HepG2 (cell line): ENCODE data around the gene COMMD2. TPM values are rescaled to one million over a fixed set of nuclear protein-coding genes. Genes with fewer than 3 reads are reported as not detected.

Source experiments
- ATAC-seq: fragments of 200-7000 bp; cut with Tn5 transposase; 3 replicates; pipeline ENCODE4 v1.9.1; 2020; ENCODE audit warnings: mild to moderate bottlenecking, moderate library complexity
- BruUV-seq: library from RNA; stranded (reverse); fragments of 400-500 nt; replicated peaks from 2 replicates; lab custom pipeline; 2021; lab: Mats Ljungman, UMichigan
- CTCF ChIA-PET: fragments of 300-600 bp; formaldehyde crosslinking; extraction: SDS; loops from one replicate; lab custom pipeline; 2021; ENCODE audit warnings: low total read pairs, inconsistent platforms, low intra/inter-chr PET ratio; lab: Yijun Ruan, JAX
- POLR2A ChIA-PET: fragments of 350-600 bp; sonication (Branson Sonifier 250); formaldehyde crosslinking; loops from one replicate; lab custom pipeline; 2020; ENCODE audit warnings: antibody characterized with exemption, inconsistent platforms; lab: Yijun Ruan, JAX
- DNase-seq: peaks from one replicate; pipeline ENCODE4 v3.0.0-alpha.2; 2015; ENCODE audit warnings: low spot score
- FAIRE-seq: peaks from 3 replicates; lab custom pipeline; 2011; peaks lifted over from hg19 to GRCh38; lab: Jason Lieb, UNC
- H2AFZ ChIP-seq: one replicate; pipeline ENCODE4 v1.6.1; 2011; ENCODE audit warnings: low read length, inconsistent platforms
- H3K27ac ChIP-seq: fragments of 300-600 bp; 3 replicates; pipeline ENCODE4 v1.8.0; 2011; ENCODE audit warnings: mixed run types, mild to moderate bottlenecking, mixed read lengths, low read length, inconsistent platforms; ENCODE audit not compliant: insufficient read depth; ENCODE audit errors: extremely low read length
- H3K27me3 ChIP-seq, 2 experiments: fragments of 200-600 bp in 1 of 2; 2 replicates in 1 of 2; 3 replicates in 1 of 2; pipeline versions ENCODE4 v1.6.0 to v1.8.0; 2011; ENCODE audit warnings: low read length in 2 of 2, mild to moderate bottlenecking in 2 of 2, moderate library complexity in 2 of 2, inconsistent platforms in 1 of 2; ENCODE audit not compliant: insufficient read depth in 2 of 2, control insufficient read depth in 1 of 2
- H3K36me3 ChIP-seq, 2 experiments: fragments of 200-600 bp in 1 of 2; replicated peaks in 1 of 2; 2 replicates in 1 of 2; 3 replicates in 1 of 2; pipeline versions ENCODE4 v1.5.1 to v1.8.0; 2011; ENCODE audit warnings: low read length in 2 of 2, inconsistent platforms in 1 of 2; ENCODE audit not compliant: insufficient read depth in 2 of 2, control insufficient read depth in 1 of 2
- H3K4me1 ChIP-seq: 2 replicates; pipeline ENCODE4 v1.5.1; 2012; ENCODE audit warnings: low read length, inconsistent platforms; ENCODE audit not compliant: insufficient read depth
- H3K4me2 ChIP-seq: 2 replicates; pipeline ENCODE4 v1.6.0; 2011; ENCODE audit warnings: low read depth, low read length, inconsistent platforms
- H3K4me3 ChIP-seq, 3 experiments: fragments of 200-600 bp in 1 of 3; sonication (generic), shearing (Covaris generic) in 1 of 3; replicated peaks in 1 of 3; 2 replicates each; pipeline ENCODE4 v1.5.1; 2011 to 2016; ENCODE audit warnings: low read length in 3 of 3, inconsistent platforms in 2 of 3, low read depth in 2 of 3, mild to moderate bottlenecking in 2 of 3, control low read depth in 1 of 3, mixed read lengths in 1 of 3; ENCODE audit not compliant: insufficient read depth in 1 of 3
- H3K79me2 ChIP-seq: one replicate; pipeline ENCODE4 v1.6.1; 2011; ENCODE audit warnings: low read length, inconsistent platforms; ENCODE audit not compliant: insufficient read depth
- H3K9ac ChIP-seq: 2 replicates; pipeline ENCODE4 v1.6.0; 2011; ENCODE audit warnings: mild to moderate bottlenecking, low read depth, low read length, inconsistent platforms; ENCODE audit not compliant: insufficient read depth
- H3K9me3 ChIP-seq: 2 replicates; pipeline ENCODE4 v1.5.1; 2012; ENCODE audit warnings: mild to moderate bottlenecking, low read length
- H4K20me1 ChIP-seq: 2 replicates; pipeline ENCODE4 v1.6.0; 2011; ENCODE audit warnings: inconsistent platforms, mild to moderate bottlenecking, low read length, moderate library complexity; ENCODE audit not compliant: insufficient read depth
- HNRNPL ChIP-seq: fragments of 200-400 bp; formaldehyde crosslinking; IDR thresholded peaks from 2 replicates; pipeline ENCODE4 v1.6.1; 2017; ENCODE audit warnings: mild to moderate bottlenecking, low read depth, low read length
- SP140L ChIP-seq: sonication (generic); formaldehyde crosslinking; IDR thresholded peaks from 2 replicates; pipeline ENCODE4 v1.4.0; 2020; ENCODE audit warnings: missing genetic modification reagents, borderline replicate concordance
- SUZ12 ChIP-seq: fragments of 150-350 bp; IDR thresholded peaks from 2 replicates; pipeline ENCODE4 v1.6.1; 2014; ENCODE audit warnings: low read depth, low read length
- ZNF800 ChIP-seq: sonication (generic); formaldehyde crosslinking; IDR thresholded peaks from 2 replicates; pipeline ENCODE4 v1.4.0; 2020; ENCODE audit warnings: missing genetic modification reagents
- WGBS: methylation state at CpG from one replicate; pipeline ENCODE4 v1.1.6; 2017; ENCODE audit warnings: low lambda C conversion rate; 5-methylcytosine and 5-hydroxymethylcytosine counted together
- in situ Hi-C: cut with HindIII; loops from 2 replicates; pipeline ENCODE4 v1.10.0; 2017; ENCODE audit warnings: low pct_unique_long_range_greater_than_20kb; ENCODE audit not compliant: extremely low pct_ligation_motif_present
- intact Hi-C: fragments of 100-400 bp; cut with micrococcal nuclease; formaldehyde crosslinking; loops from one replicate; pipeline ENCODE4 v1.10.0; 2022; ENCODE audit not compliant: unreplicated experiment
- polyA plus RNA-seq, 8 experiments: library from polyadenylated mRNA; depleted of rRNA in 3 of 8; stranded (reverse) in 7 of 8; unstranded in 1 of 8; fragments of >200 nt; fragmentation: Illumina TruSeq in 4 of 8; extraction: Trizol in 4 of 8; gene quantifications; 2 replicates each; pipeline versions ENCODE4 v1.2.1 to v1.2.3, GENCODE V29; 2011 to 2016; ENCODE audit warnings: low read depth in 4 of 8, missing spikeins in 1 of 8, mixed read lengths in 1 of 8; ENCODE audit not compliant: insufficient read depth in 1 of 8
- total RNA-seq, 5 experiments: library from RNA; depleted of rRNA; stranded (reverse); fragments of >200 nt; fragmentation: Illumina TruSeq; extraction: Trizol; gene quantifications; 2 replicates each; pipeline ENCODE4 v1.2.3, GENCODE V29; 2016; ENCODE audit warnings: low read depth in 1 of 5
- TF ChIP-seq, protein P1 (sequence below): sonication (generic); formaldehyde crosslinking; IDR thresholded peaks from 2 replicates; pipeline ENCODE4 v1.4.0; 2020; ENCODE audit warnings: missing genetic modification reagents, mild to moderate bottlenecking, borderline replicate concordance

COMMD2 gene
- total and polyA plus RNA-seq, 2 of the 13 experiments (the other 11 are each of a cell fraction or from before 2014, with no cell fraction given), result 33.0 to 57.6 TPM

DNA sequence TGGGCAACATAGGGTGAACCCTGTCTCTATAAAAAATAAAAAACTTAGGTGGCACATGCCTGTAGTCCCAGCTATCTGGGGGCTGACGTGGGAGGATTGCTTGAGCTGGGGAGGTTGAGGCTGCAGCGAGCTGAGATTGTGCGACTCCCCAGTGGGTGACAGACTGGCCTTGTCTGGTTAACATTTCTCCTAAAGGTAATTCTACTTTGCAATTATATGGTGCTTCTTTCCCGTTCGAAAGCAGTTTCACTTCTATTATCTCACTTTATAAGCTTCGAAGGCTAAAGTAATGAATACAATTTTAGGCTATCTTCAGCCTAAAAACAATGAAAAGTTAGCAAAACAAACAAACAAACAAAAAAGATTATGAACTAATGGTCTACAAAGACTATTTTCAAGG is 35.3 kb downstream of the COMMD2 start (continued):
- TF ChIP-seq SUZ12 (no peak), ZNF800 (CRISPR knock-in tag) (no peak), SP140L (CRISPR knock-in tag) (no peak)
- TF ChIP-seq, protein P1, sequence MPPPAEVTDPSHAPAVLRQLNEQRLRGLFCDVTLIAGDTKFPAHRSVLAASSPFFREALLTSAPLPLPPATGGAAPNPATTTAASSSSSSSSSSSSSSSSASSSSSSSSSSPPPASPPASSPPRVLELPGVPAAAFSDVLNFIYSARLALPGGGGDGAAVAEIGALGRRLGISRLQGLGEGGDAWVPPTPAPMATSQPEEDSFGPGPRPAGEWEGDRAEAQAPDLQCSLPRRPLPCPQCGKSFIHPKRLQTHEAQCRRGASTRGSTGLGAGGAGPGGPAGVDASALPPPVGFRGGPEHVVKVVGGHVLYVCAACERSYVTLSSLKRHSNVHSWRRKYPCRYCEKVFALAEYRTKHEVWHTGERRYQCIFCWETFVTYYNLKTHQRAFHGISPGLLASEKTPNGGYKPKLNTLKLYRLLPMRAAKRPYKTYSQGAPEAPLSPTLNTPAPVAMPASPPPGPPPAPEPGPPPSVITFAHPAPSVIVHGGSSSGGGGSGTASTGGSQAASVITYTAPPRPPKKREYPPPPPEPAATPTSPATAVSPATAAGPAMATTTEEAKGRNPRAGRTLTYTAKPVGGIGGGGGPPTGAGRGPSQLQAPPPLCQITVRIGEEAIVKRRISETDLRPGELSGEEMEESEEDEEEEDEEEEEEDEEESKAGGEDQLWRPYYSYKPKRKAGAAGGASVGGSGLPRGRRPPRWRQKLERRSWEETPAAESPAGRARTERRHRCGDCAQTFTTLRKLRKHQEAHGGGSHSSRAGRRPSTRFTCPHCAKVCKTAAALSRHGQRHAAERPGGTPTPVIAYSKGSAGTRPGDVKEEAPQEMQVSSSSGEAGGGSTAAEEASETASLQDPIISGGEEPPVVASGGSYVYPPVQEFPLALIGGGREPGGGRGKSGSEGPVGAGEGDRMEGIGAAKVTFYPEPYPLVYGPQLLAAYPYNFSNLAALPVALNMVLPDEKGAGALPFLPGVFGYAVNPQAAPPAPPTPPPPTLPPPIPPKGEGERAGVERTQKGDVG (CRISPR knock-in tag), result no peak

DNA sequence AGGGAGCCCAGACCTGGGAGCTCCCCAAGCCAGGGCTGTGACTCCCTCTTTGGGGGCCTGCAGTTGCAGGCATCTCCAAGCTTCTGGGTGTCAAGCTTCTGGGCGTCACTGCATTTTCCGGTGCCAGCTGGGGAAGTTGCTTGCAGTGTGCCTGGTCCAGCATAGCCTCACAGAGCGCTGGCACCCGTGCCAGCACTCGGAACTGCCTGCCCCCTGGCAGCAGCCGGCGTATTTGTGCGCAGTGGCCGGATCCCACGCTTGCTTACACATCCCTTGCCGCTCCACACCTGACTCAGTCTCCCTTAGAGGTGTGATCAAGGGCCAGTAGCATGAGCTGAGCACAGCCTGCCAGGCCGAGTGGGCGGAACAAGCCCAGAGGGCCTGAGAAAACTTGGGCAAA is 37.0 kb downstream of the COMMD2 start:
- Histone ChIP-seq H3K4me2 (no peak overlapping the region), H3K27me3 (no peaks in the 10 kb centered on the region), H3K27ac (no peak overlapping the region), H2AFZ (no peak overlapping the region), H4K20me1 (no peaks in the 10 kb centered on the region), H3K9ac (no peak overlapping the region), H3K36me3 (no peaks in the 10 kb centered on the region), H3K79me2 (no peaks in the 10 kb centered on the region), H3K9me3 (no peaks in the 10 kb centered on the region; the same call in 1 of the 2 replicates), H3K4me1 (peaks cover 27% of the 10 kb centered on the region), H3K4me3 (no peak overlapping the region)
- 95% methylated on average over 12 of the region's 13 CpGs for WGBS
- no peak for TF ChIP-seq SP140L (CRISPR knock-in tag)
- TF ChIP-seq HNRNPL, result 0 out of 2 replicates have a peak, but pooled peaks have one; percentile 67
- ATAC-seq, result no peak; the same call in 2 of the 3 replicates
- intact Hi-C loops (loop anchor here (5.0 kb wide), 2 partner anchors 43 to 58 kb away; partner anchors contain the start of gene WWTR1), in situ Hi-C loops (no loop called here)
- BruUV-seq, result no TSS peak
- ChIA-PET POLR2A (no interaction called here), CTCF (no interaction called here)
- FAIRE-seq, result no peak
- DNase-seq, result no peak
